Stimulated activated CD4-positive, alpha-beta T cell treated with anti-CD3 and anti-CD28 coated beads, Interleukin-4, amount 100 ng/mL, for 24 hours (primary cell): Measurements from ENCODE around the gene MISP3.
A peak's percentile ranks its signal among the peaks of the same experiment; 100 is the strongest.

ENCODE experiments used
- DNase-seq: peaks from one replicate; pipeline ENCODE4 v3.0.0-alpha.2; 2020

Gene MISP3

GRCh38 chr19:14106840-14107239 is 34.3 kb downstream of the MISP3 start:
- DNase-seq: no peak

- no peak for DNase-seq
Measured at GRCh38 chr19:14107581-14108461, 35.2 kb downstream of the MISP3 start.

- no peak for DNase-seq
Measured at GRCh38 chr19:14110650-14111049, 38.1 kb downstream of the MISP3 start.

- no peak for DNase-seq
Measured at GRCh38 chr19:14111486-14111885, 38.9 kb downstream of the MISP3 start.

- DNase-seq: no peak
Measured at GRCh38 chr19:14112051-14112808, 39.6 kb downstream of the MISP3 start.

GRCh38 chr19:14112809-14113385 is 40.3 kb downstream of the MISP3 start:
- no peak for DNase-seq

GRCh38 chr19:14113762-14114414 is 41.3 kb downstream of the MISP3 start:
- DNase-seq: peak; percentile 52

- DNase-seq: no peak
Measured at GRCh38 chr19:14114439-14114838, 41.9 kb downstream of the MISP3 start.

- DNase-seq: peak; percentile 59
Measured at GRCh38 chr19:14114854-14115253, 42.3 kb downstream of the MISP3 start.

GRCh38 chr19:14115756-14116155 is 43.2 kb downstream of the MISP3 start:
- no peak for DNase-seq

- DNase-seq: no peak
Measured at GRCh38 chr19:14116525-14116917, 43.9 kb downstream of the MISP3 start.

GRCh38 chr19:14116918-14117578 is 44.5 kb downstream of the MISP3 start:
- DNase-seq: peak; percentile 17

- DNase-seq: peak; percentile 98
Measured at GRCh38 chr19:14117668-14118164, 45.1 kb downstream of the MISP3 start, which contains the start of gene PRKACA. TSS of gene PRKACA (minus strand) at chr19:14117762. CDS start at chr19:14117547, 215 bp downstream.

- peak; percentile 47 for DNase-seq
Measured at GRCh38 chr19:14118165-14119051, 45.8 kb downstream of the MISP3 start.

GRCh38 chr19:14119146-14119545 is 46.6 kb downstream of the MISP3 start:
- no peak for DNase-seq

- no peak for DNase-seq
Measured at GRCh38 chr19:14119644-14120496, 47.3 kb downstream of the MISP3 start.

- no peak for DNase-seq
Measured at GRCh38 chr19:14120497-14120780, 47.9 kb downstream of the MISP3 start.

GRCh38 chr19:14122924-14123323 is 50.3 kb downstream of the MISP3 start:
- DNase-seq: no peak
